A673 (cell line): ENCODE measurements around the gene CORO7. TPM values are rescaled to one million over a fixed set of nuclear protein-coding genes. Genes with fewer than 3 reads are reported as not detected.

Experiments
- BruUV-seq: library from RNA; stranded (reverse); fragments of 400-500 nt; replicated peaks from 2 replicates; lab custom pipeline; 2021; lab: Mats Ljungman, UMichigan
- CTCF ChIA-PET: fragments of 300-600 bp; sonication (Branson Sonifier 250); formaldehyde crosslinking; loops from one replicate; lab custom pipeline; 2022; ENCODE audit warnings: antibody characterized with exemption; lab: Charles Lee
- POLR2A ChIA-PET: fragments of 300-600 bp; sonication (Branson Sonifier 250); formaldehyde crosslinking; loops from one replicate; lab custom pipeline; 2022; ENCODE audit warnings: antibody characterized with exemption; ENCODE audit not compliant: low non-redundant PET; lab: Charles Lee
- DNase-seq: peaks from one replicate; pipeline ENCODE4 v3.0.0-alpha.2; 2015; ENCODE audit warnings: low spot score
- H3K27ac ChIP-seq: fragments of 200-600 bp; sonication (generic); 2 replicates; pipeline ENCODE4 v1.5.1; 2016; ENCODE audit warnings: mixed run types, low read depth, mild to moderate bottlenecking, mixed read lengths, antibody characterized with exemption, low read length; ENCODE audit not compliant: poor library complexity, severe bottlenecking
- H3K27me3 ChIP-seq: fragments of 200-600 bp; sonication (generic); replicated peaks from 2 replicates; pipeline ENCODE4 v1.6.1; 2017; ENCODE audit warnings: mixed run types, low read depth, mild to moderate bottlenecking, mixed read lengths, antibody characterized with exemption, low read length; ENCODE audit not compliant: insufficient read depth, poor library complexity
- H3K36me3 ChIP-seq: fragments of 200-600 bp; sonication (generic); 2 replicates; pipeline ENCODE4 v1.6.1; 2016; ENCODE audit warnings: mixed run types, mild to moderate bottlenecking, mixed read lengths, antibody characterized with exemption, low read length; ENCODE audit not compliant: insufficient read depth, poor library complexity, severe bottlenecking
- H3K4me1 ChIP-seq: fragments of 200-600 bp; sonication (generic); 2 replicates; pipeline ENCODE4 v1.6.1; 2017; ENCODE audit warnings: mixed run types, mild to moderate bottlenecking, mixed read lengths, antibody characterized with exemption, low read length; ENCODE audit not compliant: insufficient read depth, poor library complexity, severe bottlenecking
- H3K4me3 ChIP-seq: fragments of 200-600 bp; sonication (generic); 2 replicates; pipeline ENCODE4 v1.5.1; 2016; ENCODE audit warnings: low read depth, mixed run types, mild to moderate bottlenecking, mixed read lengths, low read length; ENCODE audit not compliant: poor library complexity, severe bottlenecking
- H3K9me3 ChIP-seq: fragments of 200-600 bp; sonication (generic); 2 replicates; pipeline ENCODE4 v1.6.1; 2016; ENCODE audit warnings: mixed run types, low read depth, mild to moderate bottlenecking, mixed read lengths, antibody characterized with exemption, low read length; ENCODE audit not compliant: poor library complexity, severe bottlenecking
- EZH2 ChIP-seq: fragments of 200-600 bp; sonication (generic); IDR thresholded peaks from 2 replicates; pipeline ENCODE4 v1.6.1; 2017; ENCODE audit warnings: borderline replicate concordance, low read depth, mild to moderate bottlenecking, mixed read lengths, antibody characterized with exemption, low read length; ENCODE audit not compliant: poor library complexity, severe bottlenecking
- intact Hi-C: fragments of 100-400 bp; cut with micrococcal nuclease; formaldehyde crosslinking; loops from one replicate; pipeline ENCODE4 v1.10.0; 2022; ENCODE audit not compliant: unreplicated experiment
- total RNA-seq: library from RNA; stranded (reverse); gene quantifications from 2 replicates; pipeline ENCODE4 v1.2.3, GENCODE V29; 2021
- TF ChIP-seq, protein P1 (sequence below): fragments of 300-800, 200-600 bp; sonication (generic); conservative IDR thresholded peaks from 2 replicates; pipeline ENCODE4 v1.5.1; 2017; ENCODE audit warnings: low read depth, mild to moderate bottlenecking, antibody characterized with exemption, low read length, moderate library complexity, mixed read lengths

Gene CORO7
- total RNA-seq, 1 experiment from 2014 or later: 24.4 TPM

GRCh38 chr16:4351880-4352279 is 64.5 kb downstream of the CORO7 start:
- ChIA-PET POLR2A (no interaction called here), CTCF (interaction anchor here (1.3 to 2.1 kb wide), 2 partner anchors 12 to 51 kb away, joined by 7 to 15 read pairs; no protein-coding TSS in a partner anchor)
- Histone ChIP-seq H3K27ac (no peak overlapping the region), H3K36me3 (peaks cover 6% of the 10 kb centered on the region), H3K9me3 (no peaks in the 10 kb centered on the region), H3K27me3 (no peaks in the 10 kb centered on the region), H3K4me3 (no peak overlapping the region), H3K4me1 (peaks cover 4% of the 10 kb centered on the region)
- intact Hi-C loops: no loop called here
- no TSS peak for BruUV-seq
- no peak for DNase-seq
- TF ChIP-seq EZH2: no peak
- TF ChIP-seq, protein P1, sequence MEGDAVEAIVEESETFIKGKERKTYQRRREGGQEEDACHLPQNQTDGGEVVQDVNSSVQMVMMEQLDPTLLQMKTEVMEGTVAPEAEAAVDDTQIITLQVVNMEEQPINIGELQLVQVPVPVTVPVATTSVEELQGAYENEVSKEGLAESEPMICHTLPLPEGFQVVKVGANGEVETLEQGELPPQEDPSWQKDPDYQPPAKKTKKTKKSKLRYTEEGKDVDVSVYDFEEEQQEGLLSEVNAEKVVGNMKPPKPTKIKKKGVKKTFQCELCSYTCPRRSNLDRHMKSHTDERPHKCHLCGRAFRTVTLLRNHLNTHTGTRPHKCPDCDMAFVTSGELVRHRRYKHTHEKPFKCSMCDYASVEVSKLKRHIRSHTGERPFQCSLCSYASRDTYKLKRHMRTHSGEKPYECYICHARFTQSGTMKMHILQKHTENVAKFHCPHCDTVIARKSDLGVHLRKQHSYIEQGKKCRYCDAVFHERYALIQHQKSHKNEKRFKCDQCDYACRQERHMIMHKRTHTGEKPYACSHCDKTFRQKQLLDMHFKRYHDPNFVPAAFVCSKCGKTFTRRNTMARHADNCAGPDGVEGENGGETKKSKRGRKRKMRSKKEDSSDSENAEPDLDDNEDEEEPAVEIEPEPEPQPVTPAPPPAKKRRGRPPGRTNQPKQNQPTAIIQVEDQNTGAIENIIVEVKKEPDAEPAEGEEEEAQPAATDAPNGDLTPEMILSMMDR: no peak

DNA sequence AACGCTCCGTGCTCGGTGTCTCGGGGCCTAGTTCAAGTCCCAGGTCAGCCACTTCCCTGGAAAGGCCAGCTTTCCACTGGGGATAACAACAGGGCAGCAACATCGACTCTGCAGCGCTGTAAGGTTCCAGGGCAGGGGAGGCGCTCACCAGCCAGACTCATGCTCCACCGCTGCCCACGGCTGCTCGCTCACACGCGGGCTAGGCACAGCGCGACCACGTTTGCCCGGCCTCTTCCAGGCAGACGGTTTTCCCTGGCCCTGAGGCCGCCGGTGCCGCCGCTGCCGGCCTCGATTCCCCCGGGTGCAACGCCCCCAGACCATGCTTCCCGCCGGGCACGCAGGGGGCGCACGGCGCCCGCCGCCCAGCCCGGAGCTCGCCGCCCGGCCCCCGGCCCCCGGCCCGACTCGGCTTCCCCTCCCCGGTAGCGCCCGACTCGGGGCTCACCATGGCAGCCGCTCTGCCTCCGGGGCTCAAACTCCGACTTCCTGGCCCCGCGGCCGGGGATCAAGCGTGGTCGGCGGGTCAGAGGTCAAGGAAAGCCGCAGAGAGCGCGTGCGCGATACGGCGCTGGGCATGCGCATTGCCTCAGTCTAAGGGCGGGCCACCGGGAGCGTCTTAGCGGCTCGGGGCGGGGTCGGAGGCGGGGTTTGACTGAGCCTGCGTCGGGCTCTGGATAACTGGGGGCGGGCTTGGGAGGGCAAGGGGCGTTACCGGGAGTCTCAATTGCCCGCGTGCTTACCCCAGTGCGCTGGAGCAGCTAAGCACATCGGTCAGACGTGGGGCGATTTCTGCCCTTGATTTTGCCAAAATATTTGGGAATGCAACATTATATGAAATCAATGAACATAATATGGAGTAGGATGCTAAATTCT is 65.4 kb downstream of the CORO7 start, which contains the start of gene PAM16:
Gene PAM16, minus strand, starts transcription at position 535 of the 873 bp plus-strand sequence. Its CDS starts 87 bp downstream, at position 448.
- Histone ChIP-seq H3K27ac (peak within 1 kb of the TSS; percentile 90), H3K27me3 (no peaks in the 10 kb centered on the region), H3K4me1 (peaks cover 4% of the 10 kb centered on the region), H3K4me3 (peak within 1 kb of the TSS; percentile 88), H3K36me3 (peaks cover 6% of the 10 kb centered on the region), H3K9me3 (no peaks in the 10 kb centered on the region)
- ChIA-PET POLR2A (interaction anchor here (0.6 kb wide), 1 partner anchor 130 kb away, joined by 5 read pairs; no protein-coding TSS in a partner anchor), CTCF (interaction anchor here (0.6 to 2.1 kb wide), 4 partner anchors 11 to 97 kb away, joined by 3 to 15 read pairs (median 6); no protein-coding TSS in a partner anchor)
- intact Hi-C loops: no loop called here
- DNase-seq: peak; percentile 97
- BruUV-seq: no TSS peak
- TF ChIP-seq, protein P1: peak; percentile 20; the same call in 1 of the 2 replicates
- no peak for TF ChIP-seq EZH2

DNA sequence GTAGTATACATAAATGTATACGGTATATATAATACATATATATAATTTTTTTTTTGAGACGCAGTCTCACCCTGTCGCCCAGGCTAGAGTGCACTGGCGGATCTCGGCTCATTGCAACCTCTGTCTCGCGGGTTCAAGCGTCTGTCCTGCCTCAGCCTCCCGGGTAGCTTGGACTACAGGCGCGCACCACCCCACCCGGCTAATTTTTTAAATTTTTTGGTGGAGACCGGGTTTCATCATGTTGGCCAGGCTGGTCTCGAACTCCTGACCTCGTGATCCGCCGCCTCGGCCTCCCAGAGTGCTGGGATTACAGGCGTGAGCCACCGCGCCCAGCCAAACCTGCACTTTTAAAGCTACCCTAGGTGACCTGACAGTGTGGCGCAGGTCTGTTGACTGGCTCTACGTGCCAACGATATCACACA is 66.0 kb downstream of the CORO7 start:
- Histone ChIP-seq H3K4me1 (peaks cover 4% of the 10 kb centered on the region), H3K9me3 (no peaks in the 10 kb centered on the region), H3K27ac (peak overlapping the region; percentile 90), H3K36me3 (peaks cover 6% of the 10 kb centered on the region), H3K27me3 (no peaks in the 10 kb centered on the region), H3K4me3 (peak overlapping the region; percentile 88)
- DNase-seq: no peak
- POLR2A ChIA-PET: interaction anchor here (0.6 kb wide), 1 partner anchor 130 kb away, joined by 5 read pairs; no protein-coding TSS in a partner anchor
- TF ChIP-seq, protein P1: no peak
- no peak for TF ChIP-seq EZH2
- CTCF ChIA-PET: interaction anchor here (1.0 to 2.1 kb wide), 3 partner anchors 10 to 97 kb away, joined by 3 to 15 read pairs (median 7); no protein-coding TSS in a partner anchor
- intact Hi-C loops: no loop called here
- BruUV-seq: no TSS peak
